HG03354 (cell line): ENCODE measurements around the gene HOXD11.
A peak's percentile ranks its signal among the peaks of the same experiment; 100 is the strongest.

ENCODE experiments used
- ATAC-seq: cut with Tn5 transposase; IDR thresholded peaks from one replicate; pipeline ENCODE4 v1.9.1; 2021; ENCODE audit warnings: mild to moderate bottlenecking; ENCODE audit not compliant: unreplicated experiment, poor library complexity, severe bottlenecking

Gene HOXD11

DNA sequence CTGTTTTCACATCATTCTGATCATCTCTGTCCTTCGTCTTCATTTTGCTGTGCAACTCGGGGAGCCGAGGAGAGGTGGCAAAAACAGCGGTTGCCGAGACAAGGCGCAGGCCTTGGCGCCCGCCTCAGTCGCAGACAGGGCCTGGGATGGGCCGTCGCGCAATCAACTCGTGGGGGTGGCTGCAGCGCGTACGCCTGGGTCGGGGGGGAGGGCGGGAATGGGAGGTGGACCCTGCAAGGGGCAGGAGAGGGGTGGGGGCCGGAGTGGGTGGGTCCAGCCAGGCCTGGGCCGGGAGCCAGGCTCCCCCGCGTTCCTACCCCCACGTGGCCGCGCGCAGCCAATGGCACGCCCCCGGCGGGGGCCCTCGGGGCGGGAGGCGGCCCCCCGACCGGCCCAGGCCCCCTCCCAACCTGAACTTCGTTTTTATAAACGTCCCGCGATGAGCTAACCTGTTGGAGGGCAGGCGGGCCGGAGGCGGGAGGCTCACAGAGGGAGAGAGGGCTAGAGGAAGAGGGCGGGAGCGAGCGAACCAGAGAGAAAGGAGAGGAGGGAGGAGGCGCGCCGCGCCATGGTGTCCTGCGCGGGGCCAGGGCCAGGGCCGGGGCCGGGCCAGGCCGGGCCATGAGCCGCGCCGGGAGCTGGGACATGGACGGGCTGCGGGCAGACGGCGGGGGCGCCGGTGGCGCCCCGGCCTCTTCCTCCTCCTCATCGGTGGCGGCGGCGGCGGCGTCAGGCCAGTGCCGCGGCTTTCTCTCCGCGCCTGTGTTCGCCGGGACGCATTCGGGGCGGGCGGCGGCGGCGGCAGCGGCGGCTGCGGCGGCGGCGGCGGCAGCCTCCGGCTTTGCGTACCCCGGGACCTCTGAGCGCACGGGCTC, 14.6 kb upstream of the HOXD11 start, which contains the start of gene HOXD13:
Gene HOXD13 (plus strand): TSS at position 452 of the 875 bp plus-strand sequence. CDS start 170 bp downstream, at position 622.
- no peak for ATAC-seq

DNA sequence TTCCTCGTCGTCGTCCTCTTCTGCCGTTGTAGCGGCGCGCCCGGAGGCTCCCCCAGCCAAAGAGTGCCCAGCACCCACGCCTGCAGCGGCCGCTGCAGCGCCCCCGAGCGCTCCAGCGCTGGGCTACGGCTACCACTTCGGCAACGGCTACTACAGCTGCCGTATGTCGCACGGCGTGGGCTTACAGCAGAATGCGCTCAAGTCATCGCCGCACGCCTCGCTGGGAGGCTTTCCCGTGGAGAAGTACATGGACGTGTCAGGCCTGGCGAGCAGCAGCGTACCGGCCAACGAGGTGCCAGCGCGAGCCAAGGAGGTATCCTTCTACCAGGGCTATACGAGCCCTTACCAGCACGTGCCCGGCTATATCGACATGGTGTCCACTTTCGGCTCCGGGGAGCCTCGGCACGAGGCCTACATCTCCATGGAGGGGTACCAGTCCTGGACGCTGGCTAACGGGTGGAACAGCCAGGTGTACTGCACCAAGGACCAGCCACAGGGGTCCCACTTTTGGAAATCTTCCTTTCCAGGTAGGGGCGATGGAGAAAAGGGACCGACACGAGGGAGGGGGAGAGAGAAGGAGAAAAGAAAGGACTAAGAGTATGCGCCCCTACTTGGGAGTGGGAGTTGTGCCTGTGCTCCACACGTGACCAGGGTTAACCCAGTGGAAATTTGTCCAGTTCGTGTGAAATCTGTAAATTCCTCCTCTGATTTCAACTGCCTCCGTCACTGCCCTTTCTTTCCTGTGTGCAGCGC, 13.8 kb upstream of the HOXD11 start:
- no peak for ATAC-seq

DNA sequence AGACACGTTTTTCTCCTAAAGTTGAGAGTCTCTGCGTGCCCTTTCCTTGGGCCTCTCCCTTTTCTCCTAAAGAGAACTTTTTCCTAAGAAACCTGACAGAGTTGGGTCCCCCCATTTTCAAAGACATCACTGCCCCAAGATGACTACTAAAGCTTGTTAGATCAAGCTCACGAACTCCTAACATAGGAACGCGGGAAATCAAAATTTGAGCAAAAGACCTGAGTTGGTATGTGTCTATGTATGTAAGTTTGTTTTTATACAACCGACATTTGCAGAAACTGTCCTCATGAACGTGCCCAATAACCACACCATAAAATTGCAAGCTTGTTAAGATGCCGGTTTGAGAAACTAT, 13.2 kb upstream of the HOXD11 start:
- no peak for ATAC-seq

DNA sequence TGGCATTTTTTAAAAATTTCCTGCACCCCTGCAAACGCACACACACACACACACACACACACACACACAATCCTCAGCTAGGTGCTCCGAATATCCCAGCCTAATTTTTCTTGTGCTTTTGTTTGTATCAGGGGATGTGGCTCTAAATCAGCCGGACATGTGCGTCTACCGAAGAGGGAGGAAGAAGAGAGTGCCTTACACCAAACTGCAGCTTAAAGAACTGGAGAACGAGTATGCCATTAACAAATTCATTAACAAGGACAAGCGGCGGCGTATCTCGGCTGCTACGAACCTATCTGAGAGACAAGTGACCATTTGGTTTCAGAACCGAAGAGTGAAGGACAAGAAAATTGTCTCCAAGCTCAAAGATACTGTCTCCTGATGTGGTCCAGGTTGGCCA, 12.7 kb upstream of the HOXD11 start:
- ATAC-seq = no peak

DNA sequence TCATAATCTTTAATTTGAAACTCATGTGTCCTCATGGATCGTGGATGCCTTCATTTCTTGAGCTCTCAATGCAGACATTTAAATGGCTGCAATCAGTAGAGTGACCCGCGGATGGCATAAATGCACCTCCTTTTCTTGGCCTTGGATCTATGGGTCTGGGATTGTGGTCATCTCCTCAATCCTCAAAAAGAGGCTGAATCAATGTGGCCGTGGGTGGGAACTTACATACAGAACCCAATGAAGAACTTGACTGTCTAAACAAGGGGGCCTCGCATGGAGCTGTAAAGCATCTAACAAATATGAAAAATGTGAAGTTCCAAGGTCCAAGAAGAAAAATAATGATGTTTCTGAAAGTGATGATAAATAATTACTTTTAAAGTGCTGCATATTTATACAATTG, 11.7 kb upstream of the HOXD11 start:
- no peak for ATAC-seq

DNA sequence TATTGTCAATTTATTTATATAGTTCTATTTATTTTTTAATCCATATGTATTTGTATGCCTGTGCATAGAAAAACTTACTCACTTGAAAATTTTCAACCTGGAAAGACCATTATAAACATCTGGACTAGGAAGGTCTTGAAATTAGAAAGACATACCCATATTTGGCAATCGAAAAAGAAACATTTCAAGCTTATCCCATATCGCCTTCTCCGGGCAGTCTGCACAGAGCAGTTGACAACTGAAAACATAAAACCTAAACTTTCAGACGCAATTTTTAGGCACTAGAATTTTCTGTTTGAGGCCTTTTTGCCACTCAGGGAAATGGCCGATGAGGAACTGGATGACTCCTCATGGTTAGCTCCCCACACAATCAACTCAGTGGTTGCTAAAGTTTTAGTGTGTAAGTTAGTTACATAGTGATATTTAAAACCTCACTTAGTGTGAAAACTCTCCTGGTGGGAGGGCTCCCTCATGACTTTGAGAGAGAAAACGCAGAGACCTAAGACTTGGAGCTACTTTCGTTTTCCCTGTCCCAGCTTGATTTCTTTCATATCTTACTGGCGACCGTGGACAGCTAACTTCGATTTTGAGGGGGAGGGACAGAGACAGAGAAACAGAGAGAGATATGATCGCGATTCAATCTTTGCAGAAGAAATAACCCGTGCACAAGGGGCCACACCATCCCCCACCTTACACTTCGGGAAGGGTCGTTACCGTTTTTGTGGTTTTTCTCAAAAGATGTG, 10.7 kb upstream of the HOXD11 start:
- no peak for ATAC-seq

DNA sequence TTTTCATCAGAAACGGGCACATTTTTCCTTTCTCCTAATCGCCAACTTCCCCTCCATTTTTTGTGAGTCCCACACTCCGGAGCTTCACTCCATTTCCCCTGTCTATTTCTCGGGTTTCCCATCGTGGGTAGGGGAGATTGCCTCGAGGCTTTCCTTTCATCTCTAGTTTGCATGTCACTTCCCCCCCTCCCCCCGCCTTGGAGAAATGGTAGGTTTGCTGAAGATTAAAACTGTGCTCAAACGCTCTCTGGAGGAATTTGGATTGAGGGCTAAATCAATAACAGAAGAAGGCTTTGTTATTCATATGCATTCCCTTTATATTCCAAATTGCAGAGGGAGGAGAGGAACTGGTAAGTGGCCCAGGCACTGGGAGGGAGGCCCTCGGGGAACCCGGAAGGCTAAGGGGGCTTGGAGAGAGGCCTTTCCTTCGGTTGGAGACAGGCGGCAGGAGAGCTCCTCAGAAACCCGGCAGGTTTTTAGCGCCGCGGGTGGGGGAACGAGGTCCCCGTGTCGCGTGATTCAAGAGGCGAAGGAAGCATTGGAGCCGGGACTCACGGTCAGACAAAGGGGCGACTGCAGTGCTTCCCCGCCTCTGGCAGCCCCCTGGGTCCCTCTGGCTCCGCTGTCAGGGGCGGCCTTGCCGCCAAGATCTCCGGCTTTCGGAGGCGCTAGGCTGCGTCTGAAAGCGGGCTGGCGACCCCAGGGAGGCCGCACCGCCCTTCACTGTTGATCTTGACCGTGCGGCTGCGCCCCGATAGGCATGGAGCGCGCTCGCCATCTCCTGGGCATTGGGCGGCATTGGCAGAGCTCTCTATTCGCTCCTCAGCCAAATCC, 9.9 kb upstream of the HOXD11 start:
- peak; percentile 85 for ATAC-seq

DNA sequence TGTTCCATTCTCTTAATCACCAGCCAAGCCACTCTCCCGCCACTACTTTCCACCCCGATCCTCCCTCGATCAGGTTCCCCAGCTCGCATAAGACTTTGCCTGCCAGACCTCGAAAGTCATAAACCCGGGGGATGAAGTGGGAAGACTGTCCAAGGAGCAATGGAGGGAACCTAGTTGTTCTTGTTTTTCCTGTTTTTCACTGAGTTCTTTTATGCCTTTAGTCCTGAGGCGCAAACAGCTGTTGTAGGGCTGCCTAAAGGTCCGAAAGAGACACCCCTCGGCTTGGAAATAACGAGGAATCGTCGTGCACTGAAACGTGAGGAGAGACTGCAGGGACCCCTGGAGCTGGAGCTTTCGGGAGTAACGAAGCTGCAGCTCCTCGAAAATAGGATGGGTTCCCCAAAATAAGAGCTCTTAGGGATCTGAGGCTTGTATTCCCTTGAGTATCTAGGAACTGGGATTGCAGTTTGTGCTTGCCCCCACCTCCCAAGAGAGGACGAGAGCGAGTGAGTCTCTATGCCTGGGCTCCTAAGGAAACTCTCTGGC, 9.2 kb upstream of the HOXD11 start:
- ATAC-seq = no peak

DNA sequence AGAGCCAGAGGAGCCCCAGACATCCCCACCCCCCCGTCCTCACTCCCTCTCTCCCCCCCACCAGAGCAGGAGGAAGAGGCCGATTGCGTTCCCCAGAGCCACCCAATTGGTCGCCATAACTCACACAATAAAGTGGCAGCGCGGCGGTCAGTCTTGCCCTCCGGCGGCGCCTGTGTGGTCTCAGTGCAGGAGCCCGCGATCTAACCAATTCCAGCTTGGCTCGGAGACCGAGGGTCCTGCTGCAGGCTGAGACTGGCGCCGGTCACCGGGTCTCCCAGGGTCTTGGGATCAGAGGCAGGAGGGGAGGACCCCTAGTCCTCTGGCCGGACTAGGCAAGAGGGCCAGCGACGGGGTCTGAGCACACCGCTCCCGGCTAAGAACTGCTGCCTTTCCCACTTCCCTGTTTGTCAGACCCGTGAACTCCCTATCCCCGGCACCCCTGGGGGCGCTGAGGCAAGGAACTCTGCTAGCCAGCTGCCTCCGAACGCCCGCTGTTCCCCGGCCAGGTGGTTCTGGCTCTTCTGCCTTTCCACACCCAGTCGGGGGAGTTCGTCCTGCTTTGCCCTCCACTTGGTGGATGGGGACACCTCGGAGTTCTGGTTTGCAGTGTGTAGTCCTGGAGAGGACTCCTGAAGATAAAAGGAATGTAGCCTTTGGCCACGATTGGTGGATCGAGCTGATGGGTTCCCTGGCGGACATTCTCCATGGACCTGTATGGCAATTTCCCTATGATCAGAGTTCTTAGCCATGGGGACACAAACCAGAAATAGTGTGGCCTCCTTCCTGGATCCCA, 8.5 kb upstream of the HOXD11 start:
- ATAC-seq = no peak

DNA sequence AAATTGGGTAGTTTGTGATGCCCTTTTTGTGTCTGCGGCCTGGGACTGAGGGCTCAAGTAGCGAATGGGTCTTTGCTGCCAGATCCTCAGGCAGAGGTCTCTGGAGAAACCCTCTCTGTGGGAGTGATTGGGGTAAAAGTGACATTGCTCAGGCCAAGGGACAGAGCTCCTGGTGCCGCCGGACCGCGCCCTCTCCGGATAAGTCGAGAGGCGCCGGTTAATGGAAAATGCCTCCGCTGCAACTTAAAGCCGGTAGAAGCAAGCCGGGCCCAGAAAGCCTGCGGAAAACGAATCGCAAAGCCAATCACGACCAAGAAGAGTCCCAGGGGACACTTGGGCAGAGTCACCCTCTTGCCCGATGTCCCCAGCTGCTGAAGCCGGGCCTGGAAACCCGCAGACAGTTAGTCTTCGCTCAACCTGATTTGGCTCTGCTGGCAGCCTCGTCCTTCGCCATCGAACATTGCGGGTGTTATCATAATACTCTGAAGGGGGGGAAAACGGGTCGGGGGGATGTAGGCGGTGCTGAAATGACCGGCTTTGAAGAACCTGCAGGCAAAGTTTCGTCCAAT, 7.8 kb upstream of the HOXD11 start:
- no peak for ATAC-seq

DNA sequence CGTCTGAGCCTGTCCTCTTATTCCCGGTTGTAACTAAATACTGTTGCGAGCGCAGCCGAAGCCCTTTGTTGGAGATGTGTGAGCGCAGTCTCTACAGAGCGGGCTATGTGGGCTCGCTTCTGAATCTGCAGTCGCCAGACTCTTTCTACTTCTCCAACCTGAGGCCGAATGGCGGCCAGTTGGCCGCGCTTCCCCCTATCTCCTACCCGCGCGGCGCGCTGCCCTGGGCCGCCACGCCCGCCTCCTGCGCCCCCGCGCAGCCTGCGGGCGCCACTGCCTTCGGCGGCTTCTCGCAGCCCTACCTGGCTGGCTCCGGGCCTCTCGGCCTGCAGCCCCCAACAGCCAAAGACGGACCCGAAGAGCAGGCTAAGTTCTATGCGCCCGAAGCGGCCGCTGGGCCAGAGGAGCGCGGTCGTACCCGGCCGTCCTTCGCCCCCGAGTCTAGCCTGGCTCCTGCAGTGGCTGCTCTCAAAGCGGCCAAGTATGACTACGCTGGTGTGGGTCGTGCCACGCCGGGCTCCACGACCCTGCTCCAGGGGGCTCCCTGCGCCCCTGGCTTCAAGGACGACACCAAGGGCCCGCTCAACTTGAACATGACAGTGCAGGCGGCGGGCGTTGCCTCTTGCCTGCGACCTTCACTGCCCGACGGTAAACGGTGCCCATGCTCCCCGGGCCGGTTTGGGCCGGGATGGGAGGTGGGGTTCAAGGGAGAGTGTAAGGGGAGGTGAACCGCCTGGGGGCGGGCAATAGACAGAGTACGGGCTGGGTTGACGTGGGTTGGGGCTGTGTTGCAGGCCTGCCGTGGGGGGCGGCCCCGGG, 7.1 kb upstream of the HOXD11 start, which contains the start of gene HOXD12:
Gene HOXD12 (plus strand): TSS at position 68 of the 819 bp plus-strand sequence. CDS start 7 bp downstream, at position 75.
- no peak for ATAC-seq

DNA sequence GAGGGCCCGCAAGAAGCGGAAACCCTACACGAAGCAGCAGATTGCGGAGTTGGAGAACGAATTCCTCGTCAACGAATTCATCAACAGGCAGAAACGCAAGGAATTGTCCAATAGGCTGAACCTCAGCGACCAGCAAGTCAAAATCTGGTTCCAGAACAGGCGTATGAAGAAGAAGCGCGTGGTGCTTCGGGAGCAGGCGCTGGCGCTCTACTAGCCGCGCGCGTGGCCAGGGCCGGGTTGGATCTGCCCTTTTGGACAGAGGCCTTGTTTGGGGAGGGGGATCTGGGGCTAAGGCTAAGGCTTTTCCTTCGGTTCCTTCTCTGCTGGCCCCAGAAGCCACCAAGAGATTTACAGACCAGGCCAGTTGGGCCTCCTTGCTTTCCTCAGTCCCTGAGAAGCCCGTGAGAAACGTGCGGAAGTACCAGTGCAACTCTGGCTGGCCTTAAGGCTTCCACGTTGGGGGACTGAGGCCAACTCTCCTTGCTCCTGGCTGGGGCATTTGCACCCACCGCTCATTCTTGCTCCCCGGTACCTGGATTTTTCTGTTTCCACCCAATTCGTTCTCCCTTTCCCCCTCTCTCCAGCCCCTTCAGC, 6.4 kb upstream of the HOXD11 start:
- ATAC-seq = no peak

DNA sequence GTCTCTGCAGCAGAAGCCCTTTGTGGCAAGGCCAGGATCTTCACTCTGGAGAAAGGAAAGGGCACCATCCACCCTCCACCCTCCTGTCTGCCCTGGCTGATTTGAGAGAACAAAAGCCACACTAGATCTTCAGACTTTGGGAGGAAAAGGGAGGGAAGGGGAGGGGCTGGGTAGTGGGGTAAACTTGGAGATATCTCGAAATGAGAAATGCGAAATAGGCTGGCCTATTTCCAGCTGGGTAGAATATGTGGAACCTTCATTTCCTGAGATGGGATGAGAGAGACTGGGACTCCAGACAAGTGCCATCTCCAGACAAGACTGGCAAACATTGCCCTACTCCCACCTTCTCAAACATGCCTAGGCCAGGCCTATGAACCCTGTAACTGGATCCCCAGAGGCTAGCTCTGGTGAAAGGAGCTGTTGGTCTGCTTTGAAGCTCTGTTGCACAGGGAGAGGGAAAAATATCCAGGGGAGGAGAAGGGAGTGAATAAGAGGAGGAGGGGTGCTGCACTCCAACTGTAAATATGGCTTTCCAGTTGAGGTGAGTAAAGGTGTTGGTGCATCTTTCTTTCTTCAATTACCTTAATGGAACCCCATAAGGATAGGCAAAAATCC, 5.8 kb upstream of the HOXD11 start:
- no peak for ATAC-seq

DNA sequence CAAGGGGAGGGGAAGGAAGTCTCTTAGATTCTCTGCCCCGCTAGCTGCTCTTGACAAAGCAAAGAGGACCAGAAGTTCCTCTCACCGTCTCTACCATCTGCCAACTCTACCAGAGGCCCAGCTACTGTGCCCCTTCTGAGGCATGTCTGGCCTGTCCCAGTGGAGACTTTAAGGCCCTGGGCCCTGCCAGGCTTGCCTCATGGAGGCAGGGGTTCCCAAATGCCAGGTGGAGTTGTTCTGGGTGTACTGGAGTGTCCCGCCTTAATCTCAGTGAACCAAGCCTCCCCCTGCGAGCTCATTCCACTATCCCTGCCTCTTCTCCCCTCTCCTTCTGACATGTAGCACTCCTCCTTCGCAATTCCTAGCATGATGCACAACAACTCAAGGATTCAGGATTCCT, 5.2 kb upstream of the HOXD11 start:
- ATAC-seq = no peak

DNA sequence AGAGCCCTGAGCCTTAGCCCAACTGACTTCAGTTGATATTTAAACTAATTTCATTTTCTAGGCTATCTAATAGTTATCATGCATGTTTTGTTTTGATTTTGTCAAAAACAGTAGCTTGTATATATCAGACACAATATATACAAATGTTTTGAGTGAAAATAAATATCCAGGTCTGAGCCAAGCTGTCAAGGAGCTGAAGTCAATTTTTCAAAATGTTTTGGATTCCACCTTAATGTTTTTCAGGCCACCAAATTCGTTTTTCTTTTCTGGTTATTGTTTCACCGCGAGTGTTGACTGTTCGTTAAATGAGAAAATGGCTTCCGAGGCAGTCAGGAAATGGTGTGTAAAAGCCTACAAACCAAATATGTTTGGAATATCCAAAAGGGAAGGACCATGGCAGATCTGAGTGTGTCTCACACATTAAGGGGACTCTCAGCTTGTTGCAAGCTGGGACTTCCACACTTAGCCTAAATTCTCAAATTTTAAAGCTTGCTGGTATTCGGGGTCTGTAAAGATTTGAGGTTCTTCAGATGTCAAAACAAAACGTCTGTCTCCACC, 4.7 kb upstream of the HOXD11 start:
- no peak for ATAC-seq

DNA sequence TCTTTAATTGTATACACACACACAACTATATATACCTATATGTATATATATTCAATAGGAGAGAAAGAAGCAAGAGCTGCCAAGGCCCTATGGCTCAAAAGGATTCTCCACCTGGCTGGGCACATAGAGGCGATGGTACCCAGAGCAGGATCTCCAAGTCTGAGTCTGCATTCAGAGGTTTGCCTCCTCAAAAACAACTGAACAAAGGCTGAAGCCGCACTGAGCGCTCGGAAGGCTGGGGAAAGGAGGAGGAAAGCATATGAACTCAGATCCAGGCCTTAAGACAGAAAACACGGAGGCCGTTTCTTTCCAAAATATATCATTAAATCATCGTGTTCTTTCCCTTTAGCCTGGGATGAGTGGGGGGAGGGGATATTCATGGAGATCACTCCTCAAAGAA, 3.9 kb upstream of the HOXD11 start:
- no peak for ATAC-seq
